GM12878 (cell line): Measurements from ENCODE around the gene GALNT11.

Experiments
- EP300 ChIP-seq, 2 experiments: fragments of 150-350 bp in 1 of 2; IDR thresholded peaks; 2 replicates each; pipeline ENCODE4 v1.6.1; 2011 to 2012; ENCODE audit warnings: low read depth in 2 of 2, low read length in 2 of 2, borderline replicate concordance in 1 of 2, improper control_type of control experiment in 1 of 2, inconsistent platforms in 1 of 2; ENCODE audit not compliant: control insufficient read depth in 1 of 2
- EZH2 ChIP-seq: IDR thresholded peaks from 2 replicates; pipeline ENCODE4 v1.6.1; 2012; ENCODE audit warnings: low read depth, mild to moderate bottlenecking, control low read depth, inconsistent platforms, low read length, borderline replicate concordance; ENCODE audit not compliant: control insufficient read depth
- FOXM1 ChIP-seq: IDR thresholded peaks from 2 replicates; pipeline ENCODE4 v1.6.1; 2012; ENCODE audit warnings: low read depth, mild to moderate bottlenecking, inconsistent platforms, low read length, moderate library complexity
- HDAC2 ChIP-seq: fragments of 200-600 bp; sonication (generic); IDR thresholded peaks from 2 replicates; pipeline ENCODE4 v1.6.1; 2017
- HDGF ChIP-seq: fragments of 450-650 bp; IDR thresholded peaks from 2 replicates; pipeline ENCODE4 v1.6.1; 2016; ENCODE audit warnings: antibody characterized with exemption
- JUNB ChIP-seq: IDR thresholded peaks from 2 replicates; pipeline ENCODE4 v1.6.1; 2016; ENCODE audit warnings: antibody characterized with exemption, mild to moderate bottlenecking
- MXI1 ChIP-seq: fragments of 150-350 bp; IDR thresholded peaks from 2 replicates; pipeline ENCODE4 v1.6.1; 2011; ENCODE audit warnings: low read depth, mild to moderate bottlenecking, inconsistent platforms, low read length, improper control_type of control experiment
- PAX5 ChIP-seq: IDR thresholded peaks from 2 replicates; pipeline ENCODE4 v1.6.1; 2011; ENCODE audit warnings: low read depth, low read length, borderline replicate concordance
- SREBF2 ChIP-seq: IDR thresholded peaks from 2 replicates; pipeline ENCODE4 v1.6.1; 2012; ENCODE audit warnings: mild to moderate bottlenecking, low read length
- TAF1 ChIP-seq: IDR thresholded peaks from 2 replicates; pipeline ENCODE4 v1.6.1; 2011; ENCODE audit warnings: mild to moderate bottlenecking, low read depth, low read length, borderline replicate concordance
- TARDBP ChIP-seq: IDR thresholded peaks from 2 replicates; pipeline ENCODE4 v1.6.1; 2016; ENCODE audit warnings: borderline replicate concordance
- ZNF274 ChIP-seq: IDR thresholded peaks from one replicate; pipeline ENCODE4 v1.8.0; 2011; ENCODE audit not compliant: insufficient read length, insufficient read depth
- TF ChIP-seq, protein P1 (sequence below): IDR thresholded peaks from 2 replicates; pipeline ENCODE4 v1.6.1; 2012; ENCODE audit warnings: low read length, inconsistent platforms
- TF ChIP-seq, protein P2 (sequence below), 3 experiments: IDR thresholded peaks in 2 of 3; conservative IDR thresholded peaks in 1 of 3; 2 replicates each; pipeline ENCODE4 v1.5.1; 2011; ENCODE audit warnings: low read depth in 3 of 3, low read length in 3 of 3, mild to moderate bottlenecking in 3 of 3, control low read depth in 2 of 3, moderate library complexity in 2 of 3, inconsistent platforms in 1 of 3, mixed read lengths in 1 of 3; ENCODE audit not compliant: control insufficient read depth in 2 of 3, insufficient read depth in 1 of 3; ENCODE audit errors: extremely low read depth in 1 of 3

GRCh38 chr7:152122540-152122939 is 97.1 kb downstream of the GALNT11 start:
- TF ChIP-seq HDAC2, result no peak
- TF ChIP-seq, protein P1, sequence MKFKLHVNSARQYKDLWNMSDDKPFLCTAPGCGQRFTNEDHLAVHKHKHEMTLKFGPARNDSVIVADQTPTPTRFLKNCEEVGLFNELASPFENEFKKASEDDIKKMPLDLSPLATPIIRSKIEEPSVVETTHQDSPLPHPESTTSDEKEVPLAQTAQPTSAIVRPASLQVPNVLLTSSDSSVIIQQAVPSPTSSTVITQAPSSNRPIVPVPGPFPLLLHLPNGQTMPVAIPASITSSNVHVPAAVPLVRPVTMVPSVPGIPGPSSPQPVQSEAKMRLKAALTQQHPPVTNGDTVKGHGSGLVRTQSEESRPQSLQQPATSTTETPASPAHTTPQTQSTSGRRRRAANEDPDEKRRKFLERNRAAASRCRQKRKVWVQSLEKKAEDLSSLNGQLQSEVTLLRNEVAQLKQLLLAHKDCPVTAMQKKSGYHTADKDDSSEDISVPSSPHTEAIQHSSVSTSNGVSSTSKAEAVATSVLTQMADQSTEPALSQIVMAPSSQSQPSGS, result no peak
- no peak for TF ChIP-seq TARDBP
- no peak for TF ChIP-seq ZNF274
- TF ChIP-seq MXI1, result no peak
- no peak for TF ChIP-seq FOXM1
- TF ChIP-seq HDGF, result no peak
- TF ChIP-seq JUNB, result no peak
- no peak for TF ChIP-seq PAX5
- no peak for TF ChIP-seq EP300 (IDR thresholded peaks at IDR 0.05; ENCODE audit: borderline replicate concordance in 1 of 2, control insufficient read depth in 1 of 2, low read depth in 2 of 2, low read length in 2 of 2)
- TF ChIP-seq, protein P2, sequence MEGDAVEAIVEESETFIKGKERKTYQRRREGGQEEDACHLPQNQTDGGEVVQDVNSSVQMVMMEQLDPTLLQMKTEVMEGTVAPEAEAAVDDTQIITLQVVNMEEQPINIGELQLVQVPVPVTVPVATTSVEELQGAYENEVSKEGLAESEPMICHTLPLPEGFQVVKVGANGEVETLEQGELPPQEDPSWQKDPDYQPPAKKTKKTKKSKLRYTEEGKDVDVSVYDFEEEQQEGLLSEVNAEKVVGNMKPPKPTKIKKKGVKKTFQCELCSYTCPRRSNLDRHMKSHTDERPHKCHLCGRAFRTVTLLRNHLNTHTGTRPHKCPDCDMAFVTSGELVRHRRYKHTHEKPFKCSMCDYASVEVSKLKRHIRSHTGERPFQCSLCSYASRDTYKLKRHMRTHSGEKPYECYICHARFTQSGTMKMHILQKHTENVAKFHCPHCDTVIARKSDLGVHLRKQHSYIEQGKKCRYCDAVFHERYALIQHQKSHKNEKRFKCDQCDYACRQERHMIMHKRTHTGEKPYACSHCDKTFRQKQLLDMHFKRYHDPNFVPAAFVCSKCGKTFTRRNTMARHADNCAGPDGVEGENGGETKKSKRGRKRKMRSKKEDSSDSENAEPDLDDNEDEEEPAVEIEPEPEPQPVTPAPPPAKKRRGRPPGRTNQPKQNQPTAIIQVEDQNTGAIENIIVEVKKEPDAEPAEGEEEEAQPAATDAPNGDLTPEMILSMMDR (IDR thresholded peaks at IDR 0.05 in 2 of 3, conservative IDR thresholded peaks at IDR 0.05 in 1 of 3; ENCODE audit: control insufficient read depth in 2 of 3, extremely low read depth in 1 of 3, insufficient read depth in 1 of 3, low read depth in 3 of 3, low read length in 3 of 3), result no peak
- TF ChIP-seq TAF1, result no peak
- no peak for TF ChIP-seq SREBF2
- no peak for TF ChIP-seq EZH2
